ENCODE measurements around the gene TENM4. TPM values are rescaled to one million over a fixed set of nuclear protein-coding genes. Genes with fewer than 3 reads are reported as not detected.

TENM4 gene
- total RNA-seq, 4 donors from 2014 or later: 0.88 to 61.5 (median 4.0) TPM

DNA sequence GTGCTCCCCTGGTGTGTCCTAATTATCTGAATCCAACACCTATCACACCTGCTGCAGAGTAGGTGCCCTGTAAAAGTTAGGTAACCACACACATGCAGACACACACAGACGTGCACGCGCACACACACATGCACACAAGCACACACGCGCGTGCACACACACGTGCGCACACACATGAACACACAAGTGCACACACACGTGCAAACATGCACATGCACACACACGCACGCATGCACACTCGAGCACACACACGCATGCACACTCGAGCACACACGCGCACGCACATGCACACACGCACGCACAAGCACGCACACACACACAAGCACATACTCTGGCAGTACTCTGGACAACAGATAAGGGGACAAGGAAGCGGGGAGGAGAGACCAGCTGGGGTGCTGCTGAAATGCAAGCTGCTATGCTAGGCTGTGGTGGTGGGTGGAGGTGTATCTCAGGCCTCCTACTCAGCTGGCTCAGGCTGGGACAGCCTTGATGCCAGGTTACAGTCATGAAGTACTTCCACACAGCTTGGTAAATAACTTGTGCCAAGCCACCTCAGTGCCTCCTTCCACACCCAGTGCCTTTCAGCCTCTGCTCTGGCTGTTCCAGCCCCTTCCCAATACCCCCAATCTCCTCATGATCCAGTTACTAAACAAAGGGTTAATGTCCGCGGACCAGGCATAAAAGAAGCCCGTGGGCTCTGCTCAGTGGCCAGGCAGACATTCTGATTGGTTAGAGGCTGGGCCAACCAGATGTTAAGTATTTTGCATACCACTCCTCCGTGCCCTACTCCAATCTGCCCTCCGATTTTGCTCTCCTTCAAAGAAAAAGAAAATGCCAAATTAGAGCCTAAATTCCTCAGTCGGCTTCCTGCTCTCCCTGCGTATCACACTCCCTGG is 374.1 kb downstream of the TENM4 start:
- Histone ChIP-seq H3K9me3 (no peaks in the 10 kb centered on the region), H3K36me3 (no peaks in the 10 kb centered on the region), H3K27me3 (no peaks in the 10 kb centered on the region), H3K4me3 (no peak overlapping the region), H3K27ac (no peak overlapping the region), H3K4me1 (no peaks in the 10 kb centered on the region)
- intact Hi-C loops (cut with DNase I; ENCODE audit: low total_unique reads): no loop called here
- TF ChIP-seq POLR2A (IDR thresholded peaks at IDR 0.05): no peak
- TF ChIP-seq, protein P1, sequence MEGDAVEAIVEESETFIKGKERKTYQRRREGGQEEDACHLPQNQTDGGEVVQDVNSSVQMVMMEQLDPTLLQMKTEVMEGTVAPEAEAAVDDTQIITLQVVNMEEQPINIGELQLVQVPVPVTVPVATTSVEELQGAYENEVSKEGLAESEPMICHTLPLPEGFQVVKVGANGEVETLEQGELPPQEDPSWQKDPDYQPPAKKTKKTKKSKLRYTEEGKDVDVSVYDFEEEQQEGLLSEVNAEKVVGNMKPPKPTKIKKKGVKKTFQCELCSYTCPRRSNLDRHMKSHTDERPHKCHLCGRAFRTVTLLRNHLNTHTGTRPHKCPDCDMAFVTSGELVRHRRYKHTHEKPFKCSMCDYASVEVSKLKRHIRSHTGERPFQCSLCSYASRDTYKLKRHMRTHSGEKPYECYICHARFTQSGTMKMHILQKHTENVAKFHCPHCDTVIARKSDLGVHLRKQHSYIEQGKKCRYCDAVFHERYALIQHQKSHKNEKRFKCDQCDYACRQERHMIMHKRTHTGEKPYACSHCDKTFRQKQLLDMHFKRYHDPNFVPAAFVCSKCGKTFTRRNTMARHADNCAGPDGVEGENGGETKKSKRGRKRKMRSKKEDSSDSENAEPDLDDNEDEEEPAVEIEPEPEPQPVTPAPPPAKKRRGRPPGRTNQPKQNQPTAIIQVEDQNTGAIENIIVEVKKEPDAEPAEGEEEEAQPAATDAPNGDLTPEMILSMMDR (IDR thresholded peaks at IDR 0.05): no peak
- DNase-seq: no peak

GRCh38 chr11:79062814-79063762 is 377.7 kb downstream of the TENM4 start:
- no peak for DNase-seq
- TF ChIP-seq, protein P1 (IDR thresholded peaks at IDR 0.05): no peak
- Histone ChIP-seq H3K27me3 (no peaks in the 10 kb centered on the region), H3K27ac (no peak overlapping the region), H3K36me3 (no peaks in the 10 kb centered on the region), H3K4me1 (no peaks in the 10 kb centered on the region), H3K9me3 (no peaks in the 10 kb centered on the region), H3K4me3 (no peak overlapping the region)
- intact Hi-C loops (cut with DNase I; ENCODE audit: low total_unique reads): no loop called here

DNA sequence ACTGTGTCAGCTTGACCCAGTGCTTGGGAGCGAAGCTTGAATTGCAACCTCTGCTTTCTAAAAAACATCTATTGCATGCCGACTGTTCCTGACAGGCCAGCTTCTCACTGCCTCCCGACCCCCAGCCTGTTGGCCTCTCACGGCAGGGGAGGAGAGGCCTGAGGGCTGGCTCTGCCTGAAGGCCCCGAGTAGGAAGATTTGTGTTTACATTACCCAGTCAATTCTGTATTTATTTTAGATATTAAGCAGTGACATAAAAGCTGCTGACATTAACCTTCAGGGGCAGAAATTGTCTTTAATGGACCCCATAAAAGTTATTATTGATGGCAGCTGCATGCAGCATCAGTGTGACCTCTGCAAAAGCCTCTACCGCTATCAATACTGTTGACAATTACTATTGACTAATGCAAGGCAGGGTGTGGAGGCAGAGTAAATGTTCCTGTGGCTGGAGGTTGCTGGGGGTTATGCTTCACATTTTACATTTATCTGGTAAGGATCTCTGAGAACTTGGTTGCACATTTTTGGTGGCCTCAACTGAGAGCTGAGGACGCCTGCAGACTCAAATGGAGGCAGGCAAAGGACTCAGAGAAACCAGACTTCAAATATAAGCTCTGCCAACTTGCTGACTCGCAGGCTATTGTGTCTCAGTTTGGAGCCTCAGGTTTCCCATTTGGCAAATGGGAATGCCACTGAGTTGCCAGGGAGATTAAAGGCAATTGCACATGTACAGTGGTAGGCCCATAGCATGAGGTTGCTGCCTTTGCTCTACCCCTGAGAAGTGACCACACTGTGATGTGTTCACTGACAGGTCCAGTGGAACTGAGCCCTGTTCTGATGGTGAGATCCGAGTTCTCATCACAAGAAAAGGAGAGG is 380.5 kb downstream of the TENM4 start:
- H3K4me3 ChIP-seq: no peak overlapping the region
- TF ChIP-seq, protein P1 (IDR thresholded peaks at IDR 0.05): no peak
- TF ChIP-seq POLR2A (IDR thresholded peaks at IDR 0.05): no peak
- no peaks in the 10 kb centered on the region for H3K36me3 ChIP-seq
- H3K27ac ChIP-seq: no peak overlapping the region
- no peak for DNase-seq
- no peaks in the 10 kb centered on the region for H3K4me1 ChIP-seq
- no peaks in the 10 kb centered on the region for H3K27me3 ChIP-seq
- H3K9me3 ChIP-seq: no peaks in the 10 kb centered on the region
- intact Hi-C loops (cut with DNase I; ENCODE audit: low total_unique reads): no loop called here

GRCh38 chr11:79059141-79059540 is 381.7 kb downstream of the TENM4 start:
- H3K4me3 ChIP-seq: no peak overlapping the region
- H3K27me3 ChIP-seq: no peaks in the 10 kb centered on the region
- no peak for DNase-seq
- no peaks in the 10 kb centered on the region for H3K36me3 ChIP-seq
- intact Hi-C loops (cut with DNase I; ENCODE audit: low total_unique reads): no loop called here
- TF ChIP-seq POLR2A (IDR thresholded peaks at IDR 0.05): no peak
- TF ChIP-seq, protein P1 (IDR thresholded peaks at IDR 0.05): no peak
- H3K27ac ChIP-seq: no peak overlapping the region
- H3K4me1 ChIP-seq: no peaks in the 10 kb centered on the region
- H3K9me3 ChIP-seq: no peaks in the 10 kb centered on the region

Data from uterus (tissue), 4 donors.